Fibroblast of pulmonary artery (primary cell): ENCODE measurements around the gene VPS13A.

Experiments used
- DNase-seq: peaks from one replicate; pipeline ENCODE4 v3.0.0-alpha.2; 2010; ENCODE audit warnings: low read depth
- H3K4me3 ChIP-seq: replicated peaks from 2 replicates; pipeline ENCODE4 v1.5.1; 2011; ENCODE audit warnings: low read depth, mild to moderate bottlenecking, control low read depth, low read length, moderate library complexity
- TF ChIP-seq, protein P1 (sequence below): IDR thresholded peaks from 2 replicates; pipeline ENCODE4 v1.5.1; 2011; ENCODE audit warnings: mild to moderate bottlenecking, control low read depth, low read length, inconsistent platforms; ENCODE audit errors: missing control alignments

The VPS13A gene

GRCh38 chr9:77156646-77157371 lies 20.5 kb upstream of the VPS13A start:
- no peak overlapping the region for H3K4me3 ChIP-seq
- DNase-seq = no peak
- TF ChIP-seq, protein P1, sequence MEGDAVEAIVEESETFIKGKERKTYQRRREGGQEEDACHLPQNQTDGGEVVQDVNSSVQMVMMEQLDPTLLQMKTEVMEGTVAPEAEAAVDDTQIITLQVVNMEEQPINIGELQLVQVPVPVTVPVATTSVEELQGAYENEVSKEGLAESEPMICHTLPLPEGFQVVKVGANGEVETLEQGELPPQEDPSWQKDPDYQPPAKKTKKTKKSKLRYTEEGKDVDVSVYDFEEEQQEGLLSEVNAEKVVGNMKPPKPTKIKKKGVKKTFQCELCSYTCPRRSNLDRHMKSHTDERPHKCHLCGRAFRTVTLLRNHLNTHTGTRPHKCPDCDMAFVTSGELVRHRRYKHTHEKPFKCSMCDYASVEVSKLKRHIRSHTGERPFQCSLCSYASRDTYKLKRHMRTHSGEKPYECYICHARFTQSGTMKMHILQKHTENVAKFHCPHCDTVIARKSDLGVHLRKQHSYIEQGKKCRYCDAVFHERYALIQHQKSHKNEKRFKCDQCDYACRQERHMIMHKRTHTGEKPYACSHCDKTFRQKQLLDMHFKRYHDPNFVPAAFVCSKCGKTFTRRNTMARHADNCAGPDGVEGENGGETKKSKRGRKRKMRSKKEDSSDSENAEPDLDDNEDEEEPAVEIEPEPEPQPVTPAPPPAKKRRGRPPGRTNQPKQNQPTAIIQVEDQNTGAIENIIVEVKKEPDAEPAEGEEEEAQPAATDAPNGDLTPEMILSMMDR = no peak

DNA sequence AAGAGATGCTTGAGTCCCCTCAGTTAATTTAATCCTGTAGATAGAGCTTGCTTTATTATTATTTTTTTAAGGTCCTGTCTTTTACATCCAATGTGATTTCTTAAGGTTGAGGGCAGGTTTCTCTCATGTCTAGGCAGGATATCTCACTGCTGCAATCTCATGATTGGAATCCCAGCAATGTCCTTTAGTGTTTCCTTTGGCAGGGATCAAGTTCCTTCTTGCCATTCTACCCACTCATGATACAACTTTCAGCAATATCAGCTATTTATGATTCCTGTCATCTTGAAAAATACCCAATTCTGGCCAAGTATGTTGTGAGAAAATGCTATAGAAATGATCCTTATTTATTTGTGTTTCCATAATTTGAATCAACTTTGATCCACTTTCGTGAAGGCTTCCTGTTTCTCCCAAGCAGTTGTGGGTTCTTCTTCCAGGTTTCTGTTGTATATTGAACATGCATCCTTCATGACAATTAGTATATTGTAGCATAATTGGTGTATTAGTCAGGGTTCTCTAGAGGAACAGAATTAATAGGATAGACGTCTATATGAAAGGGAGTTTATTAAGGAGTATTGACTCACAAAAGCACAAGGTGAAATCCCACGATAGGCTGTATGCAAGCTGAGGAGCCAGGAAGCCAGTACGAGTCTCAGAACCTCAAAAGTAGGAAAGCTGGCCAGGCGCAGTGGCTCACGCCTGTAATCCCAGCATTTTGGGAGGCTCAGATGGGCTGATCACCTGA lies 18.4 kb upstream of the VPS13A start:
- H3K4me3 ChIP-seq = no peak overlapping the region
- TF ChIP-seq, protein P1 = no peak
- DNase-seq = peak; percentile 78

- TF ChIP-seq, protein P1 = no peak
- DNase-seq = no peak
- no peak overlapping the region for H3K4me3 ChIP-seq
Observed at GRCh38 chr9:77161191-77161590, 16.1 kb upstream of the VPS13A start.

DNA sequence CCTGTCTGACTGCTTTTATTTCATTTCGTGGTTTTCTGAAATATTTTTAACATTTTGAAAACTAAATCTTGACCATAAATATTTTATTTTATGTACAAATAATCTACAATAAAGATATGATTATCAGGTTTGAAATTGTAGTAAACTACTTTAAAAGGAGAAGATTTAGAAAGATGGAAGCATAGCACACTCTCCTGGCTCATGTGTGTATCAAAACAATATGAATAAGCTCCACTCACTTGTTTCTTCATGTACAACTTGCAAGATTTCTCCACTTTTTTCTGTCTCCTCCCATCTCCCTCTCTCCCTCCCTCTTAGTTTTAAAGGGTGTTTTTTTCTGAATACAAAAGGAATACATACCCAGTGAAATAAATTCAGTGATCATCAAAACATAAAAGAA lies 15.4 kb upstream of the VPS13A start:
- TF ChIP-seq, protein P1 = no peak

GRCh38 chr9:77162366-77162765 lies 15.0 kb upstream of the VPS13A start:
- TF ChIP-seq, protein P1 = no peak
- H3K4me3 ChIP-seq = no peak overlapping the region
- DNase-seq = no peak

More for the DNA sequence above, 15.4 kb upstream of the VPS13A start:
- DNase-seq = peak; percentile 35
- no peak overlapping the region for H3K4me3 ChIP-seq

DNA sequence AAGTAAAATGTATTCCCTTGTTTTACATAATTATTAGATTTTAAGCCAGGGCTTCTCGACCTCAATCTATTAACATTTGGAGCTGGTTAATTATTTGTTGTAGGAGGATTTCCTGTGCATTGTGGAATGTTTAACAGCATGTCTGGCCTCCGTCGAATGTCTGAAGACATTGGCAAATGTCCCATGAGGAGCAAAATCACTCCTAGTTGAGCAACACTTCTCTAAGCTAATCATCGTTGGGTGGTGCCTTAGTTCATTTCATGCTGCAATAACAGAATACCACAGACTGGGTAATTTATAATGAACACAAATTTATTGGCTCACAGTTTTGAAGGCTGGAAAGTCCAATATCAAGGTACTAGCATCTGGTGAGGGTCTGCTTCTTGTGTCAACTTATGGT lies 13.4 kb upstream of the VPS13A start:
- peak; percentile 91 for DNase-seq
- TF ChIP-seq, protein P1 = no peak
- no peak overlapping the region for H3K4me3 ChIP-seq

DNA sequence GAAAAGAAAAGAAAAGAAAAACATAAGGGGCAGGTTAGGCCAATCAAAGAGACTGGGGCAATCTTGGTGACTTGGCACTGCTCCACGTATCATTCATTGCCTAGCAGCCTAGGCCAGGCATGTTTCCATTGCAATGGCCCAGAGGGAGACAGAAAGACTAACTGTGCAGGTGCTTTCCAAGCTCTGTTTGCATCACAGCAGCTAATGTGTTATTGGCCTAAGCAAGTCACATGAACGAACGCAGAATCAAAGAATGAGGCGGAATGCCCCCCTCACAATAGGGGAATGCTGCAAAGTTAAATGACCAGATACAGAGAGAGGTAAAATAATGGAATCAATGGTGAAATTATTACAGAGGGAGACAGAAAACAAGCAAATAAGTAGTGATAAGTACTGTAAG lies 11.1 kb upstream of the VPS13A start:
- no peak overlapping the region for H3K4me3 ChIP-seq
- TF ChIP-seq, protein P1 = no peak
- no peak for DNase-seq
